Stimulated activated CD4-positive, alpha-beta T cell treated with anti-CD3 and anti-CD28 coated beads, Interleukin-1b, Interleukin-23, amount 100 ng/mL, for 1 hour (primary cell): ENCODE data around the gene FBXL3.
"Not testable (repeated sequence)": the region's sequence is repeated elsewhere in the genome, so short reads cannot be mapped to it uniquely, and the experiment has no call there.

Source experiments
- DNase-seq, 2 donors: peaks; one replicate each; pipeline ENCODE4 v3.0.0-alpha.2; 2020; ENCODE audit warnings: low read depth in 2 of 2

Gene FBXL3

GRCh38 chr13:76983676-76984075 is 43.3 kb downstream of the FBXL3 start:
- DNase-seq: no peak

- DNase-seq: no peak
Measured at GRCh38 chr13:76982061-76982460, 44.9 kb downstream of the FBXL3 start.

GRCh38 chr13:76980075-76980718 is 46.8 kb downstream of the FBXL3 start:
- peak; percentile 71 to 87 for DNase-seq

GRCh38 chr13:76976929-76977328 is 50.0 kb downstream of the FBXL3 start:
- DNase-seq: no peak

GRCh38 chr13:76976490-76976889 is 50.5 kb downstream of the FBXL3 start:
- no peak for DNase-seq

- no peak for DNase-seq
Measured at GRCh38 chr13:76975863-76976262, 51.1 kb downstream of the FBXL3 start.

- no peak for DNase-seq
Measured at GRCh38 chr13:76974618-76974975, 52.4 kb downstream of the FBXL3 start.

GRCh38 chr13:76973920-76974617 is 52.9 kb downstream of the FBXL3 start:
- DNase-seq: no peak

- DNase-seq: no peak
Measured at GRCh38 chr13:76971851-76972829, 54.8 kb downstream of the FBXL3 start.

- DNase-seq: no peak
Measured at GRCh38 chr13:76971215-76971614, 55.7 kb downstream of the FBXL3 start.

- no peak for DNase-seq
Measured at GRCh38 chr13:76969488-76970365, 57.2 kb downstream of the FBXL3 start.

- DNase-seq: no peak
Measured at GRCh38 chr13:76968041-76968440, 58.9 kb downstream of the FBXL3 start.

GRCh38 chr13:76967031-76967430 is 59.9 kb downstream of the FBXL3 start:
- no peak for DNase-seq

- no peak for DNase-seq
Measured at GRCh38 chr13:76965759-76966421, 61.1 kb downstream of the FBXL3 start.

- DNase-seq: not testable (repeated sequence)
Measured at GRCh38 chr13:76959734-76960133, 67.2 kb downstream of the FBXL3 start.

- no peak for DNase-seq
Measured at GRCh38 chr13:76958841-76959432, 68.0 kb downstream of the FBXL3 start.

GRCh38 chr13:76955661-76956060 is 71.3 kb downstream of the FBXL3 start:
- DNase-seq: no peak
